Aorta (tissue), 5 donors: ENCODE data around the gene COMMD1. TPM values are rescaled to one million over a fixed set of nuclear protein-coding genes. Genes with fewer than 3 reads are reported as not detected.
"Not testable (repeated sequence)": the region's sequence is repeated elsewhere in the genome, so short reads cannot be mapped to it uniquely, and the experiment has no call there.

ENCODE experiments used
- ATAC-seq: fragments of 200-7000 bp; cut with Tn5 transposase; one replicate; pipeline ENCODE4 v1.9.1; 2022; ENCODE audit warnings: moderate library complexity; ENCODE audit not compliant: low FRiP score
- DNase-seq, 2 donors: peaks; one replicate each; pipeline ENCODE4 v3.0.0-alpha.2; 2020
- H3K27ac ChIP-seq, 2 donors: one replicate each; pipeline ENCODE4 v1.5.1; 2013; ENCODE audit warnings: low read length in 2 of 2, mild to moderate bottlenecking in 2 of 2, moderate library complexity in 2 of 2, control low read depth in 1 of 2, inconsistent platforms in 1 of 2, low read depth in 1 of 2
- H3K27me3 ChIP-seq, 2 donors: one replicate each; pipeline ENCODE4 v1.6.1; 2013; ENCODE audit warnings: control low read depth in 1 of 2, low read length in 1 of 2, mild to moderate bottlenecking in 1 of 2, moderate library complexity in 1 of 2; ENCODE audit not compliant: insufficient read depth in 2 of 2, control insufficient read depth in 1 of 2
- H3K36me3 ChIP-seq, 2 donors: one replicate each; pipeline ENCODE4 v1.6.1; 2013; ENCODE audit warnings: control low read depth in 1 of 2, low read length in 1 of 2, mild to moderate bottlenecking in 1 of 2; ENCODE audit not compliant: insufficient read depth in 2 of 2, control insufficient read depth in 1 of 2
- H3K4me1 ChIP-seq, 2 donors: one replicate each; pipeline ENCODE4 v1.6.1; 2013; ENCODE audit warnings: low read length in 2 of 2, control low read depth in 1 of 2, mild to moderate bottlenecking in 1 of 2, moderate library complexity in 1 of 2; ENCODE audit not compliant: insufficient read depth in 2 of 2, control insufficient read depth in 1 of 2
- H3K4me3 ChIP-seq, 2 donors: one replicate each; pipeline ENCODE4 v1.5.1; 2013; ENCODE audit warnings: low read length in 2 of 2, control low read depth in 1 of 2, mild to moderate bottlenecking in 1 of 2
- H3K9me3 ChIP-seq: one replicate; pipeline ENCODE4 v1.6.1; 2013; ENCODE audit warnings: mild to moderate bottlenecking, low read length; ENCODE audit not compliant: control insufficient read depth
- WGBS, 2 donors: extraction: QIAGEN DNeasy Blood & Tissue Kit; methylation state at CpG; one replicate each; pipeline ENCODE4 v1.1.7; 2013; 5-methylcytosine and 5-hydroxymethylcytosine counted together
- intact Hi-C, 2 donors: fragments of 100-400 bp; cut with DNase I; formaldehyde crosslinking; loops; one replicate each; pipeline versions ENCODE4 v1.14.2 to v1.15.0; 2022
- polyA plus RNA-seq, 2 donors: library from polyadenylated mRNA; stranded (reverse); fragments of 200-250 nt; gene quantifications; one replicate each; pipeline ENCODE4 v1.2.3, GENCODE V29; 2013
- total RNA-seq, 2 donors: library from RNA; stranded (reverse); fragmentation: NEBNext Ultra II Directional; extraction: Animal tissue kit (Norgen Biotek cat#: 25700); gene quantifications; one replicate each; pipeline ENCODE4 v1.2.1, GENCODE V29; 2021
- donor health status: healthy with polysubstance abuse.
- donor health status: Bipolar disorder and iron deficiency.
- donor health status: DM: no; HTN: no; CAD: no.
- donor health status: DM: no; HTN: no; CAD: no.
- donor health status: DM: yes; HTN: yes; CAD: no.

The COMMD1 gene
- total and polyA plus RNA-seq, 4 donors: 38.1 to 70.2 (median 49.3) TPM

DNA sequence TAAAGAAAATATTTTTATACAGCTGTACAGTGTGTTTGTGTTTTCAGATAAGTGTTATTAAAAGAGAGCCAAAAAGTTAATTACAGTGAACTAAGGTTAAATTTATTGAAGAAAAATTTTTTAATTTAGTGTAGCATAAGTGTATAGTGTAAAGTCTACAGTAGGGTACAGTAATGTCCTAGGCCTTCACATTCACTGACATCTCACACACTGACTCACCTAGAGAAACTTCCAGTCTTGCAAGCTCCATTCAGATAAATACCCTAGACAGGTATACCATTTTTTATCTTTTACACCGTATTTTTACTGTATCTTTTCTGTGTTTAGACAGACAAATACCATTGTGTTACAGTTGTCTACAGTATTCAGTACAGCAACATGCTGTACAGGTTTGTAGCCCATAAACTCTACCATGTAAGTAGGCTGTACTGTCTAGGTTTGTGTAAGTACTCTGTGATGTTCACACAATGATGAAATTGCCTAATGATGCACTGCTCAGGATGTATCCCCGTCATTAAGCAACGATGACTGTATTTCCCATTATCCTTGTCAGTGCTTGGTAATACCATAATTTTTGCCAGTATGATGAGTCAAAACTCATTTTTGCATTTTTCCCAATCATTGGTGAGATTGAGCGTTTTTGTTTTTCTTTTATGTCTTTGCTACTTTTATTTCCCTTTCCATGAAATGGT is 242.3 kb downstream of the COMMD1 start:
- no peaks in the 10 kb centered on the region for H3K36me3 ChIP-seq
- ATAC-seq: no peak
- H3K27ac ChIP-seq: no peak overlapping the region
- intact Hi-C loops: no loop called here
- no peaks in the 10 kb centered on the region for H3K4me1 ChIP-seq
- H3K9me3 ChIP-seq: no peaks in the 10 kb centered on the region
- no peak for DNase-seq
- H3K27me3 ChIP-seq: no peaks in the 10 kb centered on the region
- no peak overlapping the region for H3K4me3 ChIP-seq
- WGBS, 2 donors: 93 to 97% methylated on average over 4 of the region's 4 CpGs

- intact Hi-C loops: no loop called here
- peak; percentile 46 for ATAC-seq
- H3K36me3 ChIP-seq: no peaks in the 10 kb centered on the region
These were observed 244.2 kb downstream of the COMMD1 start for GRCh38 chr2:62149708-62150107.

GRCh38 chr2:62150597-62151305 is 245.3 kb downstream of the COMMD1 start:
- Histone ChIP-seq H3K4me3 (no peak overlapping the region), H3K27ac (no peak overlapping the region), H3K36me3 (no peaks in the 10 kb centered on the region), H3K4me1 (no peaks in the 10 kb centered on the region), H3K9me3 (no peaks in the 10 kb centered on the region), H3K27me3 (no peaks in the 10 kb centered on the region)
- intact Hi-C loops: no loop called here
- ATAC-seq (no peak), DNase-seq (no peak)
- 93 to 94% methylated on average over 6 of the region's 6 CpGs for WGBS, 2 donors

More at GRCh38 chr2:62149708-62150107, 244.2 kb downstream of the COMMD1 start:
- H3K27ac ChIP-seq: no peak overlapping the region
- H3K9me3 ChIP-seq: no peaks in the 10 kb centered on the region
- DNase-seq: no peak
- H3K27me3 ChIP-seq: no peaks in the 10 kb centered on the region
- H3K4me1 ChIP-seq: no peaks in the 10 kb centered on the region
- no peak overlapping the region for H3K4me3 ChIP-seq

- 89 to 90% methylated on average over 4 of the region's 4 CpGs for WGBS, 2 donors
- intact Hi-C loops: no loop called here
- H3K4me1 ChIP-seq: no peaks in the 10 kb centered on the region
- no peak overlapping the region for H3K27ac ChIP-seq
- no peaks in the 10 kb centered on the region for H3K36me3 ChIP-seq
- no peaks in the 10 kb centered on the region for H3K9me3 ChIP-seq
- ATAC-seq (no peak), DNase-seq (no peak)
- no peaks in the 10 kb centered on the region for H3K27me3 ChIP-seq
- H3K4me3 ChIP-seq: no peak overlapping the region
These were observed 245.8 kb downstream of the COMMD1 start for GRCh38 chr2:62151306-62151638.

- Histone ChIP-seq H3K27me3 (no peaks in the 10 kb centered on the region), H3K9me3 (no peaks in the 10 kb centered on the region), H3K36me3 (no peaks in the 10 kb centered on the region), H3K4me3 (no peak overlapping the region), H3K4me1 (no peaks in the 10 kb centered on the region), H3K27ac (no peak overlapping the region)
- ATAC-seq (no peak), DNase-seq (no peak)
- 92% methylated on average over 3 of the region's 3 CpGs for whole genome bisulfite sequencing, 2 donors
- intact Hi-C loops: no loop called here
These were observed 246.5 kb downstream of the COMMD1 start for GRCh38 chr2:62152000-62152399.

DNA sequence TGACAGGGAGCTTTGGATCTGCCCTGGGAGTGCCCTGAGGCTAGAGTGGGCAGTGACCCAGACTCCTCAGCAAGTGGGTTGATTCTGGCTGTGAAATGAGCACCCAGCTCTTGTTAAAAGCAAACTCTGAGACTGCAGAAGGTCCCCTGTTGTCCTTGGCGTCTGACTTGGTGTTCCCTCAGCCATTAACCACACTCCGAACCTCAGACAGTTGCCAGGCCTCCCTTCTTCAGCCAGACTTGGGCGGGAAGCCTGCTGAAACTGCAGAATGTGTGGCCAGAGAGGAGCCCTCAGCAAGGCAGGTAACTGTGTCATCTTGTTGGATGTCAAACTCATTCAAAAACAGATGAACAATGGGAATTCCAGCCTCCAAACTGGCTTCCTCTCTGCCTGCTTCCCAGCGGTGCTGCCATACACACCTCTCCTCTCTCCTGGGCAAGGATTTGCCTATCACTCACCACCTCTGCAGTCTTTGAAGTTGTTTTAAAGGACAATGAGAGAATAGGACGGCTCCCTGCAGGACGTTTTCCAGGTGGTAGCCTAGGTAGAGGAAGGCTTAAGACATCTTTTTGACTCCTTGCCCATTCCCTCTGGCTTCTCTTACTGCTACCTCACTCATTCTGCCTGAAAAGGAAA is 251.5 kb downstream of the COMMD1 start:
- Histone ChIP-seq H3K36me3 (no peaks in the 10 kb centered on the region), H3K9me3 (no peaks in the 10 kb centered on the region), H3K4me1 (peaks cover 0 to 9% of the 10 kb centered on the region in 2 donors), H3K4me3 (no peak overlapping the region), H3K27me3 (no peaks in the 10 kb centered on the region), H3K27ac (no peak overlapping the region)
- no peak for DNase-seq
- intact Hi-C loops: no loop called here
- WGBS, 2 donors: 10 to 12% methylated on average over 6 of the region's 6 CpGs
- ATAC-seq: peak; percentile 49

DNA sequence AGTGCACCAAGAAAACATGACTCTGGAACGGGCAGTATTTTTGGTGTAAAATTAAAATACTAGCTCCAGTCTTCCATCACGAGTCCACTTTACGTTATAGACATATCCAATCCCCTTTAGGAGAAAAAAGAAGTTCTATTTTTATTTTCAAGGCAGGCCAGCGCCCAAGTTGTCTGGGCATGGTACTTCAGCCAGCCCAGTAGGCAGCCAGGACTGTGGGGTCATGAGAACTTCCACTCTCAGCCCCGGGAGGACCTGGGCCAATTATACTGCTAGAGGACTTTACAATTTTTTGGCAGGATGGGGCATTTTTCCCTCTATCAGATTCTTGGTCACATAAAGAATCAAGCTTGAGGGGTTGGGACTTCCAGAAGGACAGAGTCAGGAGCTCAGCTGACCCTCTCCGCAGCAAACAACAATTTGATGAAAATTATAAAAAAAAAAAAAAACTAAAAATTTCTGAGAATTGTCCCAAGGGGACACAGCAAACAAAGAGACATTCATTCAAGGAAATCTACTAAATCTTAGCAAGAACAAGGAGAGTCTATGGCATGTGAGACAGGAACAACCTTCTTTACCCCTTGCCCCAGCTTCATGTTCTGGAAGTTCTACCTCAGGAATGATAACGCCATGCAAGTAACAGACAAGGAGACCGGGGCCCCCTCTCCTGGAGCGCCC is 253.1 kb downstream of the COMMD1 start:
- DNase-seq (no peak), ATAC-seq (no peak)
- Histone ChIP-seq H3K9me3 (no peaks in the 10 kb centered on the region), H3K4me3 (no peak overlapping the region), H3K27me3 (no peaks in the 10 kb centered on the region), H3K27ac (no peak overlapping the region), H3K4me1 (peaks cover 2 to 9% of the 10 kb centered on the region in 2 donors), H3K36me3 (no peaks in the 10 kb centered on the region)
- 32 to 34% methylated on average over 9 of the region's 9 CpGs for WGBS, 2 donors
- intact Hi-C loops: no loop called here

DNA sequence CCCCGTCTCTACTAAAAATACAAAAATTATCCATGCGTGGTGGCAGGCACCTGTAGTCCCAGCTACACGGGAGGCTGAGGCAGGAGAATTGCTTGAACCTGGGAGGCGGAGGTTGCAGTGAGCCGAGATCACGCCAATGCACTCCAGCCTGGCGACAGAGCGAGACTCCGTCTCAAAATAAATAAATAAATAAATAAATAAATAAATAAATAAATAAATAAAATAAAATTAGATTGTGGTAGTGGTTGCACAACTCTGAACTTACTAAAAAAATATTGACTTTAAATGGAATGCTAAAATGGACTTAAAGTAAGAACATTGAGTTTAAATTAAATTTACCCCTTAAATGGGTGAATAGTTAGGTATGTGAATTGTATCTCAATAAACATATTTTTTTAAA is 255.2 kb downstream of the COMMD1 start:
- 97 to 99% methylated on average over 9 of the region's 9 CpGs for WGBS, 2 donors
- DNase-seq, H3K36me3 ChIP-seq, H3K4me1 ChIP-seq, H3K27ac ChIP-seq, H3K4me3 ChIP-seq, H3K9me3 ChIP-seq, H3K27me3 ChIP-seq, ATAC-seq: not testable (repeated sequence)
- intact Hi-C loops: loop anchor here in 1 of 2 donors (10.0 kb wide), 1 partner anchor 246 kb away; no protein-coding TSS in a partner anchor
